ENCODE measurements around the gene SLC25A45. TPM values are rescaled to one million over a fixed set of nuclear protein-coding genes. Genes with fewer than 3 reads are reported as not detected.

Gene SLC25A45, protein sequence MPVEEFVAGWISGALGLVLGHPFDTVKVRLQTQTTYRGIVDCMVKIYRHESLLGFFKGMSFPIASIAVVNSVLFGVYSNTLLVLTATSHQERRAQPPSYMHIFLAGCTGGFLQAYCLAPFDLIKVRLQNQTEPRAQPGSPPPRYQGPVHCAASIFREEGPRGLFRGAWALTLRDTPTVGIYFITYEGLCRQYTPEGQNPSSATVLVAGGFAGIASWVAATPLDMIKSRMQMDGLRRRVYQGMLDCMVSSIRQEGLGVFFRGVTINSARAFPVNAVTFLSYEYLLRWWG
- total RNA-seq = 10 to 100 TPM; 12.8 to 14.4 TPM

DNA sequence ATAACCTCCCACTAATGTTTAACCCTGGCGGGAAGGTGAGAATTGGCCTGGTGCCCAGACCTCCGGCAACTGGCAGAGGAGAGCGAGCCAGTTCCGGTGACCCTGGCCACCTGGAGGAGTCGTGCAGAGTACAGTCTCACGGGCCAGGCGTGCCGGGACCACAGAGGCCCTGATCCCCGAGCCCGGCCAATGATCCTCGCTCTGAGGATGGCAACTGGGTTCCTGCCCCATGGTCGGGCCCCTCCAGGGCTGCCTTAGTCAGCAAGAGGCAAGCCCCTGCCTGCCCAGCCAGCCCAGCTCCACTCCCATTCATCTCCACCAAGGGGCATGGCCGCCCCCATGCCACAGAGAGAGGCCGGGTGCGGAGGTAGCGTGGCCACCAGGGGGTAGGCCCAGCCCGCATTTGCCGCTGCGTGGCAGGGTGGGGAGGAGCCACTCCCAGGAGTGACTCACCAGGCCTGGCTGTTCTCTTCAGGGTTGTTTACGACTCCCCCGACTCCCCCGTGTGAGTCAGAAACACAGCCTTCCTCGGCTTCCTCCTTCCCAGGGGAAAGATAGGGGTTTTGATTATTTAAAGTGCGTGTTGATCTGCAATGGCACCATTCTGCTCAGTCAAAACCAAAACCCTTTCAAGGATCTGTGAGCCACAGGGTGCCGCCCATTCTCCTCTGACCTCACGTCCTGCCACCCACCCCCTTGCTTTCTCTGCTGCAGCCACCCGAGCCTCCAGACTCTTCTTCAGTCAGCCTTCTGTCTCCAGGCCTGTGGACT, at the start of gene SLC25A45:
TSS of gene SLC25A45 (minus strand) at position 614 of the 771 bp plus-strand sequence. CDS start 695 bp downstream, outside the sequence.
- no peaks in the 10 kb centered on the region for H3K36me3 Mint-ChIP-seq (ENCODE audit: low read depth)
- H3K4me1 Mint-ChIP-seq (ENCODE audit: low read depth) = peaks cover 44% of the 10 kb centered on the region
- peak; percentile 85 for ATAC-seq
- no peaks in the 10 kb centered on the region for H3K9me3 Mint-ChIP-seq
- ChIA-PET POLR2A (interaction anchor here (0.7 to 18.5 kb wide), 9 partner anchors 9 to 262 kb away, joined by 3 to 339 read pairs (median 4); partner anchors contain the start of genes MALAT1 and NEAT1), CTCF (interaction anchor here (0.6 to 6.1 kb wide), 11 partner anchors 12 to 128 kb away, joined by 3 to 37 read pairs (median 4); no protein-coding TSS in a partner anchor)
- peak; percentile 96 for DNase-seq
- TF ChIP-seq, protein P1, sequence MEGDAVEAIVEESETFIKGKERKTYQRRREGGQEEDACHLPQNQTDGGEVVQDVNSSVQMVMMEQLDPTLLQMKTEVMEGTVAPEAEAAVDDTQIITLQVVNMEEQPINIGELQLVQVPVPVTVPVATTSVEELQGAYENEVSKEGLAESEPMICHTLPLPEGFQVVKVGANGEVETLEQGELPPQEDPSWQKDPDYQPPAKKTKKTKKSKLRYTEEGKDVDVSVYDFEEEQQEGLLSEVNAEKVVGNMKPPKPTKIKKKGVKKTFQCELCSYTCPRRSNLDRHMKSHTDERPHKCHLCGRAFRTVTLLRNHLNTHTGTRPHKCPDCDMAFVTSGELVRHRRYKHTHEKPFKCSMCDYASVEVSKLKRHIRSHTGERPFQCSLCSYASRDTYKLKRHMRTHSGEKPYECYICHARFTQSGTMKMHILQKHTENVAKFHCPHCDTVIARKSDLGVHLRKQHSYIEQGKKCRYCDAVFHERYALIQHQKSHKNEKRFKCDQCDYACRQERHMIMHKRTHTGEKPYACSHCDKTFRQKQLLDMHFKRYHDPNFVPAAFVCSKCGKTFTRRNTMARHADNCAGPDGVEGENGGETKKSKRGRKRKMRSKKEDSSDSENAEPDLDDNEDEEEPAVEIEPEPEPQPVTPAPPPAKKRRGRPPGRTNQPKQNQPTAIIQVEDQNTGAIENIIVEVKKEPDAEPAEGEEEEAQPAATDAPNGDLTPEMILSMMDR (IDR thresholded peaks at IDR 0.05) = peak; percentile 91
- peak within 1 kb of the TSS; percentile 78 for H3K4me3 Mint-ChIP-seq
- intact Hi-C loops (cut with micrococcal nuclease) = loop anchor here (2.0 to 5.0 kb wide), 2 partner anchors 45 to 121 kb away; no protein-coding TSS in a partner anchor
- H3K27me3 Mint-ChIP-seq = no peaks in the 10 kb centered on the region
- H3K27ac Mint-ChIP-seq = peak within 1 kb of the TSS; percentile 97

- intact Hi-C loops (cut with micrococcal nuclease) = loop anchor here (2.0 kb wide), 1 partner anchor 15 kb away; no protein-coding TSS in a partner anchor
- ChIA-PET CTCF (interaction anchor here (1.4 kb wide), 2 partner anchors 15 to 17 kb away, joined by 3 to 7 read pairs; no protein-coding TSS in a partner anchor), POLR2A (interaction anchor here (1.4 kb wide), 3 partner anchors 10 to 74 kb away, joined by 5 to 8 read pairs (median 7); partner anchors contain the start of gene NEAT1)
- Mint-ChIP-seq H3K27ac (peak overlapping the region; percentile 73), H3K27me3 (no peaks in the 10 kb centered on the region), H3K9me3 (no peaks in the 10 kb centered on the region), H3K4me1 (ENCODE audit: low read depth) (peaks cover 90% of the 10 kb centered on the region), H3K36me3 (ENCODE audit: low read depth) (peaks cover 67% of the 10 kb centered on the region), H3K4me3 (peak overlapping the region; percentile 49)
- DNase-seq = peak; percentile 70
- peak; percentile 12 for ATAC-seq
- TF ChIP-seq, protein P1 (IDR thresholded peaks at IDR 0.05) = no peak
These were observed 49.1 kb upstream of the SLC25A45 start for GRCh38 chr11:65431451-65432099.

GRCh38 chr11:65430406-65431217, 48.2 kb upstream of the SLC25A45 start:
- Mint-ChIP-seq H3K27ac (peak overlapping the region; percentile 98), H3K36me3 (ENCODE audit: low read depth) (peaks cover 69% of the 10 kb centered on the region), H3K27me3 (no peaks in the 10 kb centered on the region), H3K4me1 (ENCODE audit: low read depth) (peaks cover 85% of the 10 kb centered on the region), H3K4me3 (peak overlapping the region; percentile 89), H3K9me3 (no peaks in the 10 kb centered on the region)
- TF ChIP-seq, protein P1 (IDR thresholded peaks at IDR 0.05) = no peak
- ChIA-PET POLR2A (interaction anchor here (0.6 to 21.0 kb wide), 6 partner anchors 11 to 73 kb away, joined by 3 to 4842 read pairs (median 94); partner anchors contain the start of genes MALAT1 and NEAT1), CTCF (interaction anchor here (0.8 to 1.6 kb wide), 4 partner anchors 15 to 77 kb away, joined by 3 to 8 read pairs (median 4); no protein-coding TSS in a partner anchor)
- DNase-seq (peak; percentile 50), ATAC-seq (peak; percentile 6)
- intact Hi-C loops (cut with micrococcal nuclease) = loop anchor here (2.0 kb wide), 1 partner anchor 14 kb away; no protein-coding TSS in a partner anchor

DNA sequence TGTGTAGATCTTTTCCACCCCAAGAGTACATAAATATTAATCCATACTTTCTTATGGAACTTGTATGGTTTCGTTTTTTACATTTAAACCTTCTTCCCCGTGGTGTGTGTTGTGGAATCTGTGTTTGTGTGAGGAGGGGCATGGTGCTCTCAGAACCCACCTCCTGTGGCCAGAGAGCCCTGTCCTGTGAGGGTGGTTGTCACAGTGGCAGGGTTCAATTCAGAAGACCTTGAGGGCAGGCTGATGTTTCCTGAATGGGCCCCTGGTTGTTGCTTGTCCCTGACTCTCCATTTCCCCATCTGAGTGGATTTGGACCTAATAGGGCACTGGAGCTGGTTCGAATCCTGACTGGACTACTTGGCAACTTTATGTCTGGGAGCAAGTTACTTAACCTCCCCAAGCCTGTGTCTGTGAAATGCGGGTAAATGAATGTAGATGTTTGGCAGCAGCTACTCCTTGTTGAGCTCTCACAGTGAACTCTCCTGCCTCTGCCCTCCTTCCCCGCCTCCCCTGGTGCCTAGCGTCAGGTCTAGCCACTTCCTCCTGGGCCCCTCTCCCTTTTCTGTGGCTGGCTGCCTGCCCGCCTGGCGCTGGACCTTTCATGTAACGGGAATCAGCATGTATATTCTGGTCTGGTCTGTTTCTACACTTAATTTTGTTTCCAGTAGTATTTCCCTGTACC, 47.4 kb upstream of the SLC25A45 start:
- intact Hi-C loops (cut with micrococcal nuclease) = loop anchor here (2.0 to 5.0 kb wide), 3 partner anchors 13 to 142 kb away; partner anchors contain the start of genes FAM89B, SLC25A45 and ZNRD2
- Mint-ChIP-seq H3K27ac (peak overlapping the region; percentile 98), H3K9me3 (no peaks in the 10 kb centered on the region), H3K4me3 (peak overlapping the region; percentile 89), H3K27me3 (no peaks in the 10 kb centered on the region), H3K4me1 (ENCODE audit: low read depth) (peaks cover 78% of the 10 kb centered on the region), H3K36me3 (ENCODE audit: low read depth) (peaks cover 70% of the 10 kb centered on the region)
- TF ChIP-seq, protein P1 (IDR thresholded peaks at IDR 0.05) = no peak
- POLR2A ChIA-PET = interaction anchor here (0.6 to 21.0 kb wide), 6 partner anchors 11 to 73 kb away, joined by 3 to 4842 read pairs (median 94); partner anchors contain the start of genes MALAT1 and NEAT1
- no peak for ATAC-seq
- CTCF ChIA-PET = interaction anchor here (0.8 to 1.6 kb wide), 4 partner anchors 14 to 78 kb away, joined by 3 to 8 read pairs (median 4); no protein-coding TSS in a partner anchor
- DNase-seq = peak; percentile 64
